Osteoblast (primary cell): ENCODE measurements around the gene RAMACL. TPM values are rescaled to one million over a fixed set of nuclear protein-coding genes. Genes with fewer than 3 reads are reported as not detected.

Experiments
- DNase-seq: peaks from one replicate; pipeline ENCODE4 v3.0.0; 2011; ENCODE audit warnings: low spot score, mixed read lengths; ENCODE audit not compliant: insufficient read length; ENCODE audit errors: missing footprints
- H2AFZ ChIP-seq: 2 replicates; pipeline ENCODE4 v1.6.0; 2011; ENCODE audit warnings: mild to moderate bottlenecking, low read length
- H3K27ac ChIP-seq: 2 replicates; pipeline ENCODE4 v1.5.1; 2011; ENCODE audit warnings: mild to moderate bottlenecking, low read depth, low read length, moderate library complexity
- H3K27me3 ChIP-seq: 2 replicates; pipeline ENCODE4 v1.6.0; 2012; ENCODE audit warnings: mild to moderate bottlenecking, control low read depth, inconsistent platforms, low read length, moderate library complexity; ENCODE audit not compliant: insufficient read depth
- H3K36me3 ChIP-seq: 2 replicates; pipeline ENCODE4 v1.5.1; 2011; ENCODE audit warnings: mild to moderate bottlenecking, low read length, control low read depth, moderate library complexity; ENCODE audit not compliant: insufficient read depth
- H3K4me1 ChIP-seq: 2 replicates; pipeline ENCODE4 v1.5.1; 2011; ENCODE audit warnings: mild to moderate bottlenecking, low read length, control low read depth, moderate library complexity; ENCODE audit not compliant: insufficient read depth
- H3K4me2 ChIP-seq: 2 replicates; pipeline ENCODE4 v1.6.0; 2011; ENCODE audit warnings: mild to moderate bottlenecking, low read length; ENCODE audit not compliant: insufficient read depth
- H3K4me3 ChIP-seq: fragments of 200-600 bp; sonication (generic); 3 replicates; pipeline ENCODE4 v1.5.1; 2012; ENCODE audit warnings: mild to moderate bottlenecking, low read length, inconsistent platforms; ENCODE audit not compliant: insufficient read depth
- H3K79me2 ChIP-seq: 2 replicates; pipeline ENCODE4 v1.6.0; 2012; ENCODE audit warnings: mild to moderate bottlenecking, low read length, control low read depth, inconsistent platforms; ENCODE audit not compliant: insufficient read depth
- H3K9me3 ChIP-seq: 2 replicates; pipeline ENCODE4 v1.5.1; 2011; ENCODE audit warnings: low read depth, low read length, control low read depth
- H4K20me1 ChIP-seq: 2 replicates; pipeline ENCODE4 v1.6.0; 2012; ENCODE audit warnings: mild to moderate bottlenecking, low read length, control low read depth; ENCODE audit not compliant: insufficient read depth
- total RNA-seq: library from RNA; depleted of rRNA; stranded (reverse); fragments of >200 nt; gene quantifications from 2 replicates; pipeline ENCODE4 v1.2.3, GENCODE V29; 2012
- TF ChIP-seq, protein P1 (sequence below): IDR thresholded peaks from 2 replicates; pipeline ENCODE4 v1.5.1; 2011; ENCODE audit warnings: mild to moderate bottlenecking, low read depth, low read length, moderate library complexity; ENCODE audit errors: extremely low read depth

The RAMACL gene
- total RNA-seq, 1 donor = 3.3 TPM

- H4K20me1 ChIP-seq = peaks cover 6% of the 10 kb centered on the region
- no peak for DNase-seq
- H2AFZ ChIP-seq = no peak overlapping the region
- no peaks in the 10 kb centered on the region for H3K36me3 ChIP-seq
- H3K4me2 ChIP-seq = no peak overlapping the region
- no peaks in the 10 kb centered on the region for H3K9me3 ChIP-seq
- no peaks in the 10 kb centered on the region for H3K27me3 ChIP-seq
- H3K4me3 ChIP-seq = no peak overlapping the region
- TF ChIP-seq, protein P1, sequence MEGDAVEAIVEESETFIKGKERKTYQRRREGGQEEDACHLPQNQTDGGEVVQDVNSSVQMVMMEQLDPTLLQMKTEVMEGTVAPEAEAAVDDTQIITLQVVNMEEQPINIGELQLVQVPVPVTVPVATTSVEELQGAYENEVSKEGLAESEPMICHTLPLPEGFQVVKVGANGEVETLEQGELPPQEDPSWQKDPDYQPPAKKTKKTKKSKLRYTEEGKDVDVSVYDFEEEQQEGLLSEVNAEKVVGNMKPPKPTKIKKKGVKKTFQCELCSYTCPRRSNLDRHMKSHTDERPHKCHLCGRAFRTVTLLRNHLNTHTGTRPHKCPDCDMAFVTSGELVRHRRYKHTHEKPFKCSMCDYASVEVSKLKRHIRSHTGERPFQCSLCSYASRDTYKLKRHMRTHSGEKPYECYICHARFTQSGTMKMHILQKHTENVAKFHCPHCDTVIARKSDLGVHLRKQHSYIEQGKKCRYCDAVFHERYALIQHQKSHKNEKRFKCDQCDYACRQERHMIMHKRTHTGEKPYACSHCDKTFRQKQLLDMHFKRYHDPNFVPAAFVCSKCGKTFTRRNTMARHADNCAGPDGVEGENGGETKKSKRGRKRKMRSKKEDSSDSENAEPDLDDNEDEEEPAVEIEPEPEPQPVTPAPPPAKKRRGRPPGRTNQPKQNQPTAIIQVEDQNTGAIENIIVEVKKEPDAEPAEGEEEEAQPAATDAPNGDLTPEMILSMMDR = no peak
- peaks cover 38% of the 10 kb centered on the region for H3K4me1 ChIP-seq
- H3K27ac ChIP-seq = no peak overlapping the region
- peaks cover 84% of the 10 kb centered on the region for H3K79me2 ChIP-seq
These were observed 1.3 kb upstream of the RAMACL start for GRCh38 chr6:166587631-166588413.

GRCh38 chr6:166584853-166585429 lies 1.5 kb downstream of the RAMACL start:
- Histone ChIP-seq H3K4me3 (no peak overlapping the region), H4K20me1 (peaks cover 6% of the 10 kb centered on the region), H2AFZ (no peak overlapping the region), H3K9me3 (no peaks in the 10 kb centered on the region), H3K4me2 (no peak overlapping the region), H3K4me1 (peaks cover 25% of the 10 kb centered on the region), H3K79me2 (peaks cover 71% of the 10 kb centered on the region), H3K36me3 (no peaks in the 10 kb centered on the region), H3K27me3 (no peaks in the 10 kb centered on the region), H3K27ac (no peak overlapping the region)
- DNase-seq = no peak
- TF ChIP-seq, protein P1 = no peak

- no peak overlapping the region for H2AFZ ChIP-seq
- no peaks in the 10 kb centered on the region for H3K9me3 ChIP-seq
- H3K36me3 ChIP-seq = no peaks in the 10 kb centered on the region
- peaks cover 18% of the 10 kb centered on the region for H3K4me1 ChIP-seq
- peaks cover 63% of the 10 kb centered on the region for H3K79me2 ChIP-seq
- H4K20me1 ChIP-seq = peaks cover 6% of the 10 kb centered on the region
- no peak for DNase-seq
- H3K27me3 ChIP-seq = no peaks in the 10 kb centered on the region
- H3K27ac ChIP-seq = peak overlapping the region; percentile 13
- TF ChIP-seq, protein P1 = no peak
- no peak overlapping the region for H3K4me2 ChIP-seq
- H3K4me3 ChIP-seq = no peak overlapping the region
These were observed 2.3 kb downstream of the RAMACL start for GRCh38 chr6:166584155-166584554.

DNA sequence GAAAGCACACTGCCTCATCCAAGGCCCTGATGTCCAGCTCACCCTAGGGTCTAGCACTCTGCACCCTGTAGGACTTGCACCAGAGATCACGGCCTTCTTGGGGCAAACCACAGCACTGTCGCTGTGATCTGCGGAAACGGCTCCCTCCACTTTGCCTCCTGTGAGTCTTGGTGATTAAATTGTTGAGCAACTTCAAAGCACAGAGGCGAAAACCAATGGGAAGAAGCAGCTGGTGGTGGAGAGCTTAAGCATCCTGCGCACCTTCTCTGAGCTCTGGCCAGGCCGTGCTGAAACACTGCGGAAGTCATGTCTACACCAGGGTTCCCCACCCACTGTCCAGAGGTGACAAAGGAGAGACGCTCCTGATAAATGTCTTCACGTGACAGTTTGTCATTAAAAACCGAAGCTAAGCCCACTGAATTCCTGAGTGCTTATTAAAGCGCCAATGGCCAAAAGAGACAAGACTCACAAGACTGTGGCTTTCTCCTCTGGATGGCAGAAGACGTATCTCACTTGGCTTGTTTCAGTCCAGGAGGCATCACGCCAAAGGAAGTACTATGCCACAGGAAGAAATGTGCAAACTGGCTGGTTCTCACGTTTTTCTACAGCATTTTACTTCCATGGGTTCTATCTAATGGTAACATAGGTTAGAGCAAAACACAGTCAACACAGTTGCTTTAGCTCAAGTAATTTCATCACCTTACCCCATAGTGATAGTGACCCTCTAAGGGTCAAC lies 3.1 kb downstream of the RAMACL start:
- no peaks in the 10 kb centered on the region for H3K9me3 ChIP-seq
- peak overlapping the region; percentile 28 for H3K27ac ChIP-seq
- H3K27me3 ChIP-seq = no peaks in the 10 kb centered on the region
- peaks cover 56% of the 10 kb centered on the region for H3K79me2 ChIP-seq
- no peak overlapping the region for H3K4me2 ChIP-seq
- no peak overlapping the region for H3K4me3 ChIP-seq
- TF ChIP-seq, protein P1 = no peak
- H3K4me1 ChIP-seq = peaks cover 10% of the 10 kb centered on the region
- no peak for DNase-seq
- H4K20me1 ChIP-seq = peaks cover 2% of the 10 kb centered on the region
- H2AFZ ChIP-seq = no peak overlapping the region
- no peaks in the 10 kb centered on the region for H3K36me3 ChIP-seq
